Mesothelial cell of epicardium (in vitro differentiated cells): ENCODE data around the gene CYYR1. TPM values are rescaled to one million over a fixed set of nuclear protein-coding genes. Genes with fewer than 3 reads are reported as not detected.

Experiments used
- DNase-seq, 2 experiments: peaks; one replicate each; pipeline ENCODE4 v3.0.0; 2021; ENCODE audit warnings: low spot score in 2 of 2; ENCODE audit not compliant: unreplicated experiment in 2 of 2
- H3K27ac Mint-ChIP-seq: 2 replicates; pipeline ENCODE4 v1.8.0; 2021; ENCODE audit warnings: mixed read lengths
- H3K27me3 Mint-ChIP-seq: 2 replicates; pipeline ENCODE4 v1.8.0; 2021; ENCODE audit warnings: low read depth, mixed read lengths
- H3K36me3 Mint-ChIP-seq: 2 replicates; pipeline ENCODE4 v1.8.0; 2021; ENCODE audit warnings: mixed read lengths
- H3K4me1 Mint-ChIP-seq: 2 replicates; pipeline ENCODE4 v1.8.0; 2021; ENCODE audit warnings: mixed read lengths
- H3K4me3 Mint-ChIP-seq: 2 replicates; pipeline ENCODE4 v1.8.0; 2021; ENCODE audit warnings: mild to moderate bottlenecking, moderate library complexity, mixed read lengths
- H3K9me3 Mint-ChIP-seq: 2 replicates; pipeline ENCODE4 v1.8.0; 2021; ENCODE audit warnings: mixed read lengths
- CTCF ChIP-seq: fragments of 200-600 bp; sonication (generic); IDR thresholded peaks from one replicate; pipeline ENCODE4 v1.5.0; 2021; ENCODE audit warnings: antibody characterized with exemption; ENCODE audit not compliant: unreplicated experiment
- total RNA-seq: library from RNA; stranded (reverse); gene quantifications from 3 replicates; pipeline ENCODE4 v1.2.1, GENCODE V29; 2021

Gene CYYR1
- total RNA-seq, 1 donor from 2014 or later = 19.3 TPM

- Mint-ChIP-seq H3K27me3 (no peaks in the 10 kb centered on the region), H3K4me1 (peaks cover 50% of the 10 kb centered on the region), H3K9me3 (no peaks in the 10 kb centered on the region), H3K27ac (peak overlapping the region; percentile 62), H3K36me3 (no peaks in the 10 kb centered on the region), H3K4me3 (no peak overlapping the region)
- no peak for TF ChIP-seq CTCF
- DNase-seq = no peak
Observed at GRCh38 chr21:26449161-26449560, 123.9 kb downstream of the CYYR1 start.

- no peak overlapping the region for H3K4me3 Mint-ChIP-seq
- H3K4me1 Mint-ChIP-seq = peaks cover 50% of the 10 kb centered on the region
- peak overlapping the region; percentile 62 for H3K27ac Mint-ChIP-seq
- DNase-seq = no peak
- H3K27me3 Mint-ChIP-seq = no peaks in the 10 kb centered on the region
- H3K36me3 Mint-ChIP-seq = no peaks in the 10 kb centered on the region
- no peaks in the 10 kb centered on the region for H3K9me3 Mint-ChIP-seq
- no peak for TF ChIP-seq CTCF
Observed at GRCh38 chr21:26448751-26449150, 124.3 kb downstream of the CYYR1 start.

GRCh38 chr21:26447932-26448475 is 125.1 kb downstream of the CYYR1 start:
- Mint-ChIP-seq H3K27ac (no peak overlapping the region), H3K9me3 (no peaks in the 10 kb centered on the region), H3K4me1 (peaks cover 43% of the 10 kb centered on the region), H3K36me3 (no peaks in the 10 kb centered on the region), H3K27me3 (no peaks in the 10 kb centered on the region), H3K4me3 (no peak overlapping the region)
- DNase-seq = no peak
- TF ChIP-seq CTCF = no peak

- Mint-ChIP-seq H3K4me3 (no peak overlapping the region), H3K27me3 (no peaks in the 10 kb centered on the region), H3K4me1 (peaks cover 33% of the 10 kb centered on the region), H3K9me3 (peaks cover 7% of the 10 kb centered on the region), H3K36me3 (peaks cover 3% of the 10 kb centered on the region), H3K27ac (no peak overlapping the region)
- no peak for TF ChIP-seq CTCF
- DNase-seq = no peak
Observed at GRCh38 chr21:26445440-26445839, 127.6 kb downstream of the CYYR1 start.

- no peak for TF ChIP-seq CTCF
- Mint-ChIP-seq H3K36me3 (peaks cover 3% of the 10 kb centered on the region), H3K9me3 (peaks cover 7% of the 10 kb centered on the region), H3K27me3 (no peaks in the 10 kb centered on the region), H3K4me3 (no peak overlapping the region), H3K27ac (no peak overlapping the region), H3K4me1 (peaks cover 33% of the 10 kb centered on the region)
- no peak for DNase-seq
Observed at GRCh38 chr21:26444646-26445045, 128.4 kb downstream of the CYYR1 start.

- no peak overlapping the region for H3K4me3 Mint-ChIP-seq
- H3K36me3 Mint-ChIP-seq = peaks cover 4% of the 10 kb centered on the region
- H3K4me1 Mint-ChIP-seq = peaks cover 27% of the 10 kb centered on the region
- H3K27ac Mint-ChIP-seq = no peak overlapping the region
- DNase-seq = no peak
- H3K9me3 Mint-ChIP-seq = peaks cover 14% of the 10 kb centered on the region
- no peak for TF ChIP-seq CTCF
- H3K27me3 Mint-ChIP-seq = no peaks in the 10 kb centered on the region
Observed at GRCh38 chr21:26443867-26444266, 129.2 kb downstream of the CYYR1 start.
